ENCODE measurements around the gene ISCA2.

ISCA2 gene

DNA sequence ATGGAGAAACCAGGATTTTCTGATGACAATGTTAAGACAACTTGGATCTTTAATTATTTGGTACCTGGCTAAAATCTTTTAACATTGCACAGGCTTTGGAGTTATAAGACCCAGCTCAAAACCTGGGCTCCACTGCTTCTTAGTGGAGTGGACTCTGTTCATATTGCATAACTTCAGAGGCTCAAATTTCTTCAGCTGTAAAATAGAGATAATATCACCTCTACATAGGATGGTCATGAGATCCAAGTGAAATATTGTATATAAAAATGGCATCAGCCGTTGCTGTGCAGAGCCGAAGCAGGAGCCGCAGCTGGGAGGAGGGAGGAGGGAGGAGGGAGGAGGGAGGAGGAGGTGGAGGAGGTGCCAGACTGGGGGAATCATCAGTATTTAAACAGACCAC is 11.0 kb upstream of the ISCA2 start:
- Histone ChIP-seq H3K4me1 (ENCODE audit: insufficient read depth, low read length) (no peaks in the 10 kb centered on the region), H4K20me1 (ENCODE audit: insufficient read depth, low read length) (no peaks in the 10 kb centered on the region), H3K9ac (ENCODE audit: low read depth, low read length) (no peak overlapping the region), H3K36me3 (ENCODE audit: insufficient read depth, low read length) (peaks cover 57% of the 10 kb centered on the region), H3K4me2 (ENCODE audit: insufficient read depth, low read length) (no peak overlapping the region), H3K4me3 (ENCODE audit: low read depth in 1 of 2, low read length in 2 of 2) (no peak overlapping the region), H3K9me3 (ENCODE audit: insufficient read depth, low read length, severe bottlenecking) (no peaks in the 10 kb centered on the region), H3K79me2 (ENCODE audit: insufficient read depth, low read length) (no peaks in the 10 kb centered on the region), H3K27me3 (ENCODE audit: insufficient read depth, low read length, poor library complexity) (no peaks in the 10 kb centered on the region), H2AFZ (ENCODE audit: low read depth, low read length) (no peak overlapping the region), H3K27ac (ENCODE audit: low read length) (no peak overlapping the region)
- DNase-seq (no peak), ATAC-seq (ENCODE audit: insufficient read depth, low read depth) (no peak)
- TF ChIP-seq EZH2 (IDR thresholded peaks at IDR 0.05; ENCODE audit: borderline replicate concordance, low read depth, low read length, severe bottlenecking) (no peak), CTCF (IDR thresholded peaks at IDR 0.05; ENCODE audit: borderline replicate concordance, extremely low read depth, low read length, poor library complexity, severe bottlenecking) (no peak)

DNA sequence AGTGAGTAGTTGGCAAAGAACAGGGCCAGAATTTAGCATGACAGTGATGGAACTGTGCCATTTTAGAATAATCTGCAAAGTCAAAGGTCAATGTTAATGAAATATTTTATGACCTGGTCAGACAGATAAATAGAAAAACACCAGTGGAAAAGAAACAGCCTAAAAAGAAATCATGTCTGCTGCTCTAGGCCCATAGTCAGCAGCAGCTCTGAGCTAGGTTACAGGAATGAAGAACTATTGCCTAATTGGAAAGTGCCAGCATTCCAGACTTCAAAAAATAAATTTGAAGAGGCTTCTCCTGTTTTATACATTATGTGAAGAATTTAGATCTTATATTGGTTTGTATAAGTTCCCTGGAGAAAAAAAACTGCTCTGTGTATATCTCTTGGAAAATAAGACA is 10.2 kb upstream of the ISCA2 start:
- no peak for TF ChIP-seq CTCF (IDR thresholded peaks at IDR 0.05; ENCODE audit: borderline replicate concordance, extremely low read depth, low read length, poor library complexity, severe bottlenecking)
- no peak for TF ChIP-seq EZH2 (IDR thresholded peaks at IDR 0.05; ENCODE audit: borderline replicate concordance, low read depth, low read length, severe bottlenecking)
- no peak overlapping the region for H3K27ac ChIP-seq (ENCODE audit: low read length)

GRCh38 chr14:74486164-74486563 is 7.4 kb upstream of the ISCA2 start:
- Histone ChIP-seq H3K4me2 (ENCODE audit: insufficient read depth, low read length) (no peak overlapping the region), H3K79me2 (ENCODE audit: insufficient read depth, low read length) (no peaks in the 10 kb centered on the region), H3K36me3 (ENCODE audit: insufficient read depth, low read length) (peaks cover 36% of the 10 kb centered on the region), H3K9me3 (ENCODE audit: insufficient read depth, low read length, severe bottlenecking) (no peaks in the 10 kb centered on the region), H3K4me1 (ENCODE audit: insufficient read depth, low read length) (peaks cover 10% of the 10 kb centered on the region; the same call in 1 of the 2 replicates), H4K20me1 (ENCODE audit: insufficient read depth, low read length) (no peaks in the 10 kb centered on the region), H3K27ac (ENCODE audit: low read length) (no peak overlapping the region), H3K4me3 (ENCODE audit: low read depth in 1 of 2, low read length in 2 of 2) (no peak overlapping the region), H3K9ac (ENCODE audit: low read depth, low read length) (no peak overlapping the region), H3K27me3 (ENCODE audit: insufficient read depth, low read length, poor library complexity) (no peaks in the 10 kb centered on the region), H2AFZ (ENCODE audit: low read depth, low read length) (no peak overlapping the region)
- no peak for ATAC-seq (ENCODE audit: insufficient read depth, low read depth)
- DNase-seq = no peak
- no peak for TF ChIP-seq CTCF (IDR thresholded peaks at IDR 0.05; ENCODE audit: borderline replicate concordance, extremely low read depth, low read length, poor library complexity, severe bottlenecking)
- TF ChIP-seq EZH2 (IDR thresholded peaks at IDR 0.05; ENCODE audit: borderline replicate concordance, low read depth, low read length, severe bottlenecking) = no peak

More for the DNA sequence above, 10.2 kb upstream of the ISCA2 start:
- H4K20me1 ChIP-seq (ENCODE audit: insufficient read depth, low read length) = no peaks in the 10 kb centered on the region
- no peak overlapping the region for H2AFZ ChIP-seq (ENCODE audit: low read depth, low read length)
- H3K4me1 ChIP-seq (ENCODE audit: insufficient read depth, low read length) = no peaks in the 10 kb centered on the region
- peaks cover 57% of the 10 kb centered on the region for H3K36me3 ChIP-seq (ENCODE audit: insufficient read depth, low read length)
- ATAC-seq (ENCODE audit: insufficient read depth, low read depth) (no peak), DNase-seq (no peak)
- H3K9me3 ChIP-seq (ENCODE audit: insufficient read depth, low read length, severe bottlenecking) = no peaks in the 10 kb centered on the region
- no peak overlapping the region for H3K9ac ChIP-seq (ENCODE audit: low read depth, low read length)
- H3K79me2 ChIP-seq (ENCODE audit: insufficient read depth, low read length) = no peaks in the 10 kb centered on the region
- H3K4me2 ChIP-seq (ENCODE audit: insufficient read depth, low read length) = no peak overlapping the region
- H3K4me3 ChIP-seq (ENCODE audit: low read depth in 1 of 2, low read length in 2 of 2) = no peak overlapping the region
- H3K27me3 ChIP-seq (ENCODE audit: insufficient read depth, low read length, poor library complexity) = no peaks in the 10 kb centered on the region
